Measurements from ENCODE around the gene LRRIQ1.
A peak's percentile ranks its signal among the peaks of the same experiment; 100 is the strongest.

The LRRIQ1 gene, protein sequence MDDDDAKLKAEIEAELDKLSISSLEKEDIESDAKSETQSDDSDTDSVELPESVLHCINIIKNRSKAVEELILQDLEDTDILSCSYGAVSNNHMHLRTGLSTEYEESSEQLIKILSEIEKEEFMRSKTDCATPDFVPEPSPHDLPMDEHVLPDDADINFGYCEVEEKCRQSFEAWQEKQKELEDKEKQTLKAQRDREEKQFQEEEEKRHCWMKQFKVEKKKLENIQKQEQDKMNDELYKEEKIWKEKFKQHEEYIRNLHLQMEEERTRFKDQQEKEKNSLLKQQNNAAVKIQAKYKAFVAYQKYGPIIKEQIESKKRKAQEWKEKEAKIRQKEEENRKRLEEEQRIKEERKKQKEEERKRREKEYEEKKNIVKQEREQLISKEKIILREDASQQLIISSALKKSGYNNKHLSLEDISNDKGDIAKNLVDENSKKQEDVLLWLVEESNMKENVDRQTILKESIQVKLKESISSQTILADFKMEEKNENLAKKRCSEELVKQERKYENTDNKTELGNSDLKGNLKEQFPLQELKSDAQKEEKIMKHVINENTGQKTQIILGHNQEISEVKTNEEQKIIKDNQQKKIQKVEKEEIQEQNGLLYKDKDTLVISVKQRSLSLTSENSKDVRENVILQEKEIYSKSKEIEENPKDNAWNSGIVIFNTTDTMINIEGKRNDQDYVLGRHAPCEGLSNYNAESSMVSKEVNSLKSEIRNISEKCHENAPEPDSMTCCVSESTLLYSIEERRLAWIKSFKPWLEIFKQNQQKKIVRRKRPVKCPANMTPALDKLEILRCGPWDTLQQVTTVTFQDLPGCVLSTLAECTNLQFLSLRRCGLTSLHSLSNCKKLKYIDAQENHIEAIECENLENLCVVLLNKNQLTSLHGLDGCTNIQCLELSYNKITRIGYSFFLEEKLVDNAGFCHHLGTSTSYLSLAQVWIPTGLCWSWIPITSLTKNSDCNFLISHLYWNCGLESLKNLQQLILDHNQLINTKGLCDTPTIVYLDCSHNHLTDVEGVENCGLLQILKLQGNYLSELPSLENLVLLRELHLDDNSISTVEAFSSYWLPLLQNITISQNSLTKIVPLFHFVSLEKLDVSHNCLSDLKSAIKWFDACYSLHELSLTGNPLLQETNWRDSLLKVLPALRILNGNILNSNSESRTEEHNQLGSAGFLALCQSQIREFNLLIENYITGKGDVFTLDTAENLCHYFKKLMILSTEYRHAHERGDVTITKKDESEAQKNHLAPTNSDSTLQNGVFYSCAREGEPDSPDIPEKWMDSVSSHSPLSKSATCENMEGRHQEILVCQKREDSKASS (N-terminal part only)

DNA sequence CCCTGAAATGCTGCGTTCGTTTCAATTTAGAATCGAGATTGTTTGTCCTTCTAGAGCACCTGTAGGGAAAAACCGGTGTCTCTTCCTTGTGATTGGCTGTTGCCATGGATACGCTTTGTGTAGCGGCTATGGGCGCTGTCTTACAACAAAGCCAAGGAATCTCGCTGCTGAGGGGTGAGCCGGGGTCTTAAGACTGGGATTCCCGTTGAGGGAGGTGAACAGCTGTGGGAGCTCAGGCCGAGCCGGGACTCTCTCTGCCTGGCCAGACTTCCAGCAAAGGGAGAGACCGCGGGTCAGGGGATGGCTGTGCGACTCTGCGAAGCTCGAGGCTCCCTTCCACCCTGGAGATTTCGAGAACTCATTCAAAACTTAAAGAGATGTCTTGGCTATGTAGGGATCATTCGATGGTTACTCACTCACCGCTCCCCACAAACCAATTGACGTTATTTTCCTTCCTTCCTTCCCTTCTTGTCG is at the start of gene LRRIQ1, which contains the start of gene TSPAN19:
LRRIQ1 (plus strand) TSS at position 118 of the 474 bp plus-strand sequence. CDS start 1,826 bp downstream, outside the sequence.
TSPAN19 (minus strand) TSS at position 44 of the 474 bp plus-strand sequence. CDS start 6,331 bp downstream, outside the sequence.
- TF ChIP-seq, protein P1, sequence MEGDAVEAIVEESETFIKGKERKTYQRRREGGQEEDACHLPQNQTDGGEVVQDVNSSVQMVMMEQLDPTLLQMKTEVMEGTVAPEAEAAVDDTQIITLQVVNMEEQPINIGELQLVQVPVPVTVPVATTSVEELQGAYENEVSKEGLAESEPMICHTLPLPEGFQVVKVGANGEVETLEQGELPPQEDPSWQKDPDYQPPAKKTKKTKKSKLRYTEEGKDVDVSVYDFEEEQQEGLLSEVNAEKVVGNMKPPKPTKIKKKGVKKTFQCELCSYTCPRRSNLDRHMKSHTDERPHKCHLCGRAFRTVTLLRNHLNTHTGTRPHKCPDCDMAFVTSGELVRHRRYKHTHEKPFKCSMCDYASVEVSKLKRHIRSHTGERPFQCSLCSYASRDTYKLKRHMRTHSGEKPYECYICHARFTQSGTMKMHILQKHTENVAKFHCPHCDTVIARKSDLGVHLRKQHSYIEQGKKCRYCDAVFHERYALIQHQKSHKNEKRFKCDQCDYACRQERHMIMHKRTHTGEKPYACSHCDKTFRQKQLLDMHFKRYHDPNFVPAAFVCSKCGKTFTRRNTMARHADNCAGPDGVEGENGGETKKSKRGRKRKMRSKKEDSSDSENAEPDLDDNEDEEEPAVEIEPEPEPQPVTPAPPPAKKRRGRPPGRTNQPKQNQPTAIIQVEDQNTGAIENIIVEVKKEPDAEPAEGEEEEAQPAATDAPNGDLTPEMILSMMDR (IDR thresholded peaks at IDR 0.05; ENCODE audit: low read depth, low read length), result no peak
- peak within 1 kb of the TSS; percentile 55 for H3K4me3 ChIP-seq (ENCODE audit: low read depth, low read length)

- TF ChIP-seq, protein P1 (IDR thresholded peaks at IDR 0.05; ENCODE audit: low read depth, low read length), result no peak
- H3K4me3 ChIP-seq (ENCODE audit: low read depth, low read length), result no peak overlapping the region
Observed at GRCh38 chr12:84986586-84986985, 49.6 kb upstream of the LRRIQ1 start.

GRCh38 chr12:84994426-84994825 is 41.7 kb upstream of the LRRIQ1 start:
- TF ChIP-seq, protein P1 (IDR thresholded peaks at IDR 0.05; ENCODE audit: low read depth, low read length), result no peak
- H3K4me3 ChIP-seq (ENCODE audit: low read depth, low read length), result no peak overlapping the region

- TF ChIP-seq, protein P1 (IDR thresholded peaks at IDR 0.05; ENCODE audit: low read depth, low read length), result no peak
- H3K4me3 ChIP-seq (ENCODE audit: low read depth, low read length), result no peak overlapping the region
Observed at GRCh38 chr12:84995641-84996040, 40.5 kb upstream of the LRRIQ1 start.

DNA sequence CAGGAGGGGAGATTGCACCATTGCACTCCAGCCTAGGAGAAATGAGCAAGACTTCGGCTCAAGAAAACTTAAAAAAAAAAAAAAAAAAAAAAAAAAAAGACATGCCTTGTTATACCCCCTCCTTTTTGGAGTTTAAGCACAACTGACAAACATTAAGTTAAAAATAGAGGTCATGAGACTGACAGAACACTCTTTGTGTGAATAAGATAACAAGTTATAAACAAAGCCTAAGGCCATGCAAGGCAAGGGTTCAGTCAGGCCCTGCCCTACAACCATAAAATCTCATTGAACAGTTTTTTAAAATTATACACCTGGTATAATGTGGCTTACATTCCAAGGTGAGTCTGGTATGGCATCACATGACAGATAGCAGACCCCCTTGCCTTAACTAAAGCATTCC is 39.4 kb upstream of the LRRIQ1 start:
- TF ChIP-seq, protein P1 (IDR thresholded peaks at IDR 0.05; ENCODE audit: low read depth, low read length), result no peak
- H3K4me3 ChIP-seq (ENCODE audit: low read depth, low read length), result no peak overlapping the region

DNA sequence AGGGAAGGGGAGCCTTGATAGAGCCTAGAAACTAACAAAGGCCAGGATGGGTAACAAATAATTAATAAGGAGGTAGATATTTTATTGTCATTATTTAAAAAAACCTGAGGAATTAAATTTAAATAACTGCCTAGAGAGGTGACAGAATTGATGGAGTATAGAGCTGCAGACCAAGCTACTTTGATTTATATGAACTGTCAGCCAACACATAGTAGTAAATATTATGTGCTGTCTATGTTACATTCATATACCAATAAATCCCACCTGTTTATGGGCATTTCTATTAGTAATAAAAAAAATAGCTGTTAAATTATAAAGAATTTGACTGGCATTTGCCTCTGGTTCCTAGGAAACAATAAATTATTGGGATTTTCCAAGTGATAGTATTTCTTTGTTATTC is 37.8 kb upstream of the LRRIQ1 start:
- TF ChIP-seq, protein P1 (IDR thresholded peaks at IDR 0.05; ENCODE audit: low read depth, low read length), result no peak
- no peak overlapping the region for H3K4me3 ChIP-seq (ENCODE audit: low read depth, low read length)

All from WI38 (cell line).